UCSD-AML1 (cell line): ENCODE measurements around the gene PDE8A.
"Not testable (repeated sequence)": the region's sequence is repeated elsewhere in the genome, so short reads cannot be mapped to it uniquely, and the experiment has no call there.

Experiments
- DNase-seq: peaks from one replicate; lab custom pipeline; 2025; ENCODE audit not compliant: unreplicated experiment; lab: John Stamatoyannopoulos, UW

The PDE8A gene

DNA sequence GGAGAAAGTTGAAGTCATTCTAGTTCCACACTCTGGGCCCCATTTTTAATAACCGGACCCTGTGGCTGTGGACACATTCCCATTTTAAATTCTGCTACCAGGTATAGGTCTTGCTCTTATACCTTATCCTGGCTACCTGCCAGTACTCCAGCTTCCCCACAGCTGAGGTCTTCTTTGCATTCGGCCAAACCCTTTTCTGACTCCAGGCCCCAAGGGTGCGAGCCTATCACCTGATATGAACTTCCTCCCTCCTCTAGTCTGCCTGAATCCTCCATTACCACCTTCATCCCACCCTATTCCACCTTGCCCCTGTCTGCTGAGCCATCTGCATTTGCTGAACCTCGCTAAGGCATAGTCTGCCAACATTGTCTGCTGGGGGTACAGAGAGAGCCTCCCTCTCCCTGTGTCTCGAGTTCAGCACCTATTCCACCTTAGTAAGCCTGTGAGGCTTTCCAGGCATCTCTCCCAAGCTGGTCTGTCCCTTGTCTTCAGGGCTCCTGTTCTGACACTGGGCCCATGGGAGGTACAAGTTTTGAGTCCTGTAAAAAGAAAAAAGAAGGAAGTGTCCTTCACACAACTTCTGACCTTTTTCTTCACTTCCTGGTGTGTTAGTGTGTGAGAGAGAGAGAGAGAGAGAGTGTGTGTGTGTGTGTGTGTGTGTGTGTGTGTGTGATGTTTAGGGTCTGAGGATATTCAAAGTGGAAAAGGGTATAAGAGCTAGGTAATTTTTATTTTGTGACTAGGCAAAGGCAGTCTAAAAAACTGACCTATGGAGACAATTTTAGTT lies 27.0 kb downstream of the PDE8A start:
- no peak for DNase-seq

DNA sequence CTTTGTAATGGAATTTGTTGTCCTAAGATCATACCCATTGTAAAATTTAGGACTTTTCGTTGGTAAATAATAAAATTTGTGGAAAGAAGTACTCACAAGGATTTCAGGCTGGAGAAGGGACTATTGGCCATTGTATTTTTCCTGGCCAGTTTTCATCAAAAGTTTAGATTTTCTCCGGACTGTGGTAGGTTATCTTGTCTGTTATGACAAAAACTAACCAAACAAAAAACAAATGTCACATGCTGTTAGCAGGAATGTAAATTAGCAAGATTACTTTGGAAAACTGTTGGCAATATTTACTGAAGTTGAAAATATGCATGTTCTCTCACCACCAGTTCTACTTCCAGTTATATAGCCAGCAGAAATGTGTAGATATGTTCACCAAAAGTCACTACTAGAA lies 27.8 kb downstream of the PDE8A start:
- no peak for DNase-seq

DNA sequence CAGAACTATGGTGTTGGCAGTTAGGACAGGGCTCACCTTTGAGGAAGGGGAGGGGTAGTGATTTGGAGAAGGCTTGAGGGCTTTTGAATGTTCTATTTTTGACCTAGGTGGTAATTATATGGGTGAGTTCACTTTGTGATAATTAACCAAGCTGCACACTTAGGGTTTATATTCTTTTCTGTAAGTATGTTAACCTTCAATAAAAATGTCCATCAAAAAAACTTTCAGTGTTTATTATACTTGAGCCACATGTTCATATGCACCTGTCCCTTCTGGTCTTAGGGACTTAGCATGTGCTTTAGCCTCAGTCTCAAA lies 28.4 kb downstream of the PDE8A start:
- no peak for DNase-seq

DNA sequence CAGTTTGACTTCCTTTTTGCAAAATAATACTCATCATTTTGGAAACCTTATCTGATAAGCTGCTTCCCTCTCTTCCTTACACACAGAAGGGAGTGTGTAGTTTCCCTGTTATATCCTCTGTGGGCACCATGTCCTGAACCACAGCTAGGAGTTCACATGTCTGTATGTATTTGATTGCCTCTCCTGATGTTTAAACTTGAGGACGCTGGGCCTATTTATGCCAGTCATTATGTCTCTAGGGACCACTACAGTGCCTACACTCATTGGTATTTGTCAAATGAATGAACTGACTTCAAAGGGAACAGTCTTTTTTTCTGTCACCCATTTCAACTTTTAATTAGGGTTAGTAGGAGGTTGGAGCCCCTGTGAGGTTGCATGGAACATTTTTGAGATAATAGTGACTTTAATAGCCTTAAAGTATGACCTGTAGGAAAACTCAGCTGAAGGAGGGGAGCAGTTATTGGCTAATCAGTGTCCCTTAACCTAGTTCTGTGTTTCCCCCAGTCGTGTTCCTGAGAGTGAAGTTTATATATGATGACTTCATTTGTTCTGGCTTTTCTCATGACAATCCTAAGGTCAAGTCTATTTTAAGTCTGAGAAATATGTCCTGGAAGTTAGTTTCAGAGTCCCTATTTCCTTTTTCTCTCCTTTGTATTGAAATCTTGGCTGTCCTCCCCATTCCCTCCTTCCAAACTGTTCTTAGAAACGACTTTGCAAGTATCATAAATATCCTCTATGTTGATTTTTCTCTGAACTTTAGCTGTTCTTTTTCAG lies 28.9 kb downstream of the PDE8A start:
- no peak for DNase-seq

DNA sequence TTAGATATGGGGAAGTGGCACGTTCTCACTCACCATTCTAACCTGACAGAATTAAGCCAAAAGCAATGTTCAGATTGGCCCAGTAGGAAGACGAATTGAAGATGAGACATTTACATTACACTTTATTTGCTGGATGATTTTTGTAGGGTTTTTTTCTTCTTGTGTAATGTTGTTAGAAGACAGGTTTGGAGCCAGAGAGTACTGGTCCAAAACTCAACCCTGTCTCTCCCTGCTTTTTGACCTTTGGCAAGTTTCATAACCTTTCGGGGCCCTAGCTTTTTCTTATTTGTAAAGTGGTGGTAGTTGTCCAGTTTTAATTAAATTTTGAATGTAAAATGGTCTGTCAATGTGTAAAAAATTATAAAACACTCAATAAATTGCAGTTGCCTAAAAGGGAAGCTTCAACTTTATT lies 29.5 kb downstream of the PDE8A start:
- no peak for DNase-seq

DNA sequence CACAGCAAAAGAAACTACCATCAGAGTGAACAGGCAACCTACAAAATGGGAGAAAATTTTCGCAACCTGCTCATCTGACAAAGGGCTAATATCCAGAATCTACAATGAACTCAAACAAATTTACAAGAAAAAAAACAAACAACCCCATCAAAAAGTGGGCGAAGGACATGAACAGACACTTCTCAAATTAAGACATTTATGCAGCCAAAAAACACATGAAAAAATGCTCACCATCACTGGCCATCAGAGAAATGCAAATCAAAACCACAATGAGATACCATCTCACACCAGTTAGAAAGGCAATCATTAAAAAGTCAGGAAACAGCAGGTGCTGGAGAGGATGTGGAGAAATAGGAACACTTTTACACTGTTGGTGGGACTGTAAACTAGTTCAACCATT lies 30.1 kb downstream of the PDE8A start:
- DNase-seq: not testable (repeated sequence)

DNA sequence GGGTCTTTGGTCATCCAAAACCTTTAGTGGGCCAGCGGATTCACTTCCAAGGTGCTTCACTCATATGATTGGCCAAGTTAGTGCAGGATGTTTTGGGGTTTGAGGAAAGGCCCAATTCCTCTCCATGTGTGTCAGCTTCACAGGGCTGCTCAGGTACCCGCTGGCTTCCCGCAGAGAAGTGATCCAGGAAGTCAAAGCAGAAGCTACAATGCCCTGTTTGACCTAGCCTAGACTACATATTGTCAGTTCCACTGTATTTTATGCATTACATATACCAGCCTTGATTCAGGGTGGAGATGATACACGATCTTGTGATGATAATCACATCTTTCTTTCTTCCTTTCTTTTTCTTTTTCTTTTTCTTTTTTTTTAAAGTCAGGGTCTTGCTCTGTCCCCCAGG lies 32.1 kb downstream of the PDE8A start:
- no peak for DNase-seq

DNA sequence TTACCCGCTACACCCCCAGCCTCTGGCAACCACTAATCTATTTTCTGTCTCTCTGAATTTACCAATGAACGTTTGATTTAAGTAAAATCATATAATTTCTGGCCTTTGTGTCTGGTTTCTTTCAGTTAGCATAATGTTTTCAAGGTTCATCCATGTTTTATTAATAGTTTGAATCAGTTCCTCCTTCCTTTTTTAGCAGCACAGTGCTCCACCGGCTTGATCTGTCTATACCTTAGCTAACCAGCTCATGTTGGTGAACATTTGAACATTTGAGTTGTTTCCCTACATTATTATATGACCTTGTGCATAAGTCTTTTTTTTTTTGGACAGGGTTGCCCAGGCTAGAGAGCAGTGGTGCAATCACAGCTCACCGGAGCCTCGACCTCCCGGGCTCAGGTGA lies 33.3 kb downstream of the PDE8A start:
- no peak for DNase-seq

DNA sequence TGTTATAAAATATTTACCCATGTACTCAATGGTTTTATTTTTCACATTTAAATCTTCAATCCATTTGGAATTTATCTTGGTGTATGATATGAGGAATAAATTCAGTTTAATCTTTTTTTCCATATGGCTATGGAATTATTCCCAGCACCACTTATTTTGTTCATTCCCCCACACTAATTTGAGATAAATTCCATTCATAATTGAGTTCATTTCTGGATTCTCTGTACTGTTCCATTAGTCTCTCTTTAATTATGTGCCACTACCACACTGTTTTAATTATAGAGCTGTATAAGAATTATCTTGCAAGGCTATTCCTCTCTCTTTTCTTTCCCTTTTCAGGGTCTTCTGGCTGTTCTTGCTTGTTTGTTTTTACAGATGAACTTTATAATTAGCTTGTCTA lies 34.6 kb downstream of the PDE8A start:
- DNase-seq: no peak

DNA sequence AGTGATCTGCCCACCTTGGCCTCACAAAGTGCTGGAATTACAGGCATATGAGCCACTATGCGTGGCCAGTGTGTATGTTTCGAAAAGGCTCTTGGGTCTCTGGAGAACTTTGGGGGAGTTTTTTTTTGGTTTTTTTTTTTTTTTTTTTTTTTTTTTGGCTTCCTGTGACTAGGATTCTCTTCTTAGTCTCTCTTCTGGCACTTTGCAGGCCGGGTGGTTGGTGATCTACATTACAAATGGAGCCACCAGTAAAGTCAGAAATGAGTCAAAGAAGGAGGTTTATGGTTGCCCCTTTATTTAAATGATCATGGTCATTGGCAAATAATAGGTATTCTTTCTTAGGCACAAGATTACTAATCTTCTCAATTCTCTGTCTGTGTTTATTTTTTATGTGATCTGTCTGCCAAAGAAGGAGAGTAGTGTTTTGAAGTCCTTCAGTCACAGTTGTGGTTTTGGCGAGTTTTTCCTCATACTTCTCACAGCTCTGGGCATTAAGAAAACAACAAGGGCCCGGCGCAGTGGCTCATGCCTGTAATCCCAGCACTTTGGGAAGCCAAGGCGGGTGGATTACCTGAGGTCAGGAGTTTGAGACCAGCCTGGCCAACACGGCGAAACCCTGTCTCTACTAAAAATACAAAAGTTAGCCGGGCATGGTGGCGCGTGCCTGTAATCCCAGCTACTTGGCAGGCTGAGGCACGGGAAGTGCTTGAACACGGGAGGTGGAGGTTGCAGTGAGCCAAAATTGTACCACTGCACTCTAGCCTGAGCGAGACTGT lies 38.3 kb downstream of the PDE8A start:
- no peak for DNase-seq

DNA sequence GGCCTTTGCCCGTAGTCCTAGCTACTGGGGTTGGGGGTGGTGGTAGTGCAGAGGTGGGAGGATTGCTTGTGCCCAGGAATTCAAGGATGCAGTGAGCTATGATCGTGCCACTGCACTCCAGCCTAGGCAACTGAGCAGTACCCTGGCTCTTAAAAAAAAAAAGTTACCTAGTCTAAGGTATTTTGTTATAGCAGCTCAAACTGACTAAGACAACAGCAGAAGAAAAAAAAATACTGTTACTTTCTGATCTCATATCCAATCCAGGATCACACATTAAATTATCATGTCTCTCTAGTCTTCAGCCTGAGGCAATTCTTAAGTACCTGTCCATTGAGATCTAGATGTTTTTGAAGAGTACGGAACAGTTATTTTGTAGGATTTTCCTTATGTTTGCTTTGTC lies 39.8 kb downstream of the PDE8A start:
- no peak for DNase-seq

DNA sequence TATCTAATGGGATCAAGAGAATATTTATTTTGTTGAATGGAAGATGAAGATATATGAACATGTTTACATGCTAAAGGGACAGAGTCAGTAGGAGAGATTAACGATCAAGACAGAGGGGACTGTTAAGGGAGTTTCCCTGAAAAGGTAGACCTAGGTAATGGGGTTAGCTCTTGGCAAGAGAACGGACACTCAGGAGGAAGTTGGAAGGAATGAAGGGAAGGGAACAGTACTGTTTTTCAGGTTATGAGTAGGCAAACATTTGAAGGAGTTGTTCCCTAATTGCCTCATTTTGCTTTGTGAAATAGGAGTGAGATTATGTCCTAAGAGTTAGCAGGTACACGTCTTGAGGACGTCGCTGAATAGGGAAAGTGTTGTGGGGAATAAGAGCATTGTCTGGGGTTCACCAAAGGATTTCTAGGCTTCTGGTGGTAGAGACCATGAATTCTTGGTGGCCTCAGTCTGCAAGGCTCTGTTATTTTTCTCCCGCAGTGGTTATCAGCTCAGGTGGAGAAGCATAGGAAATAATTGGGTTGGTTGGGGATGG lies 41.3 kb downstream of the PDE8A start:
- no peak for DNase-seq

DNA sequence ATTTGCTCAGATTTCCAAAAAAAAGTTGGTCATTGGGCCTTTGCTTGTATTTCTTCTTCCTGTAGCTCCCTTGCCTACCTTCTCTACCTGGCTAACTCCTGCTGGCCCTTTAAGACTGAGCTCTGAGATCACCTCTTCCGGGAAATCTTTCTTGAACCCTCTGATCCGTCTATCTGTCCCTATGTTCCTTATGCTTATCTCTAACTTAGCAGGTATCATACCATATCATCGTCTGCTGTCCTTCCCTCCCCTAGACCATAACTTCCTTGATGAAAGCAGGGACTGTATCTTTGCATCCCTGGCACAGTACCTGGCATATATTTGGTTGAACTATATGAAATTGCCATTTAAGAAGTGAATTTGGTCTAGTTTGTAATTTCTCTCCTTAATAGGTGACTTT lies 42.3 kb downstream of the PDE8A start:
- DNase-seq: no peak

DNA sequence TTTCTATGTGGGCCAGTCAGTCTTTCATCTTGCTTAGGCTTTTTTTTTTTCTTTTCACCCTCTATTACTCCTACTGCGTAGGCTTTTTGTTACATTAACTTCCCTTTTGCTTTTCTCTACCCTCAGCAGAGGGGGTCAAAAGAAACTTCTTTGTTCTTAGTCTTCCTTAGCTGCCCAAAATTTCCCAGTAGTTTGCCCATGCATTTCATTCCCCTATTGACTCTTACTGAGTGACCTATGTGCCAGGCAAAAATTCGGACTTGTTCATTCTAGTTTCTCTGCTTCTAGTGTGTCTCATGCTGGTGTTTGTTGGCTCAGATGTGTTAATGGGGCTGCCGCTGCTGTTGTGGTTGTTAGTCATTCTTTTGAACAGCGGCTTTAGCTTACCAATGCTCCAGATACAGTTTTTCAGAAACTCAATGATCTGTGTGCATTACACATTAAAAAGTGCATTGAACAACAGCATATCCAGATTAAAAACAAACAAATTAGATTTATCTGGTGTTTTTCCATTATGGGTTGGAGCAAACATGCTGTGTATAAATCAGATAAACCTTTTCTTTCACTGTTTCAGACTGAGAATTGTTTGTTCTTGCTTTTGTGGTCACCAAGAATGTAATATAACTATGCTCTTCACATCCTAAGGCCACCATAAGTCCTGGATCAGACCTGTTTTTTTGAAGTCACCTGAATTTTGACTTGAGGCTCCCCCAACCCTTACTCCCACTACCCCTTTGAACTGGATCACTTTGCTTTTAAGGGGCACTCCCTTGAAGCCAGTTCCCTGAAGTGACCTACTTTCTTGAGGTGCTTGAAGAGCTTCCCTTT lies 43.1 kb downstream of the PDE8A start:
- no peak for DNase-seq

DNA sequence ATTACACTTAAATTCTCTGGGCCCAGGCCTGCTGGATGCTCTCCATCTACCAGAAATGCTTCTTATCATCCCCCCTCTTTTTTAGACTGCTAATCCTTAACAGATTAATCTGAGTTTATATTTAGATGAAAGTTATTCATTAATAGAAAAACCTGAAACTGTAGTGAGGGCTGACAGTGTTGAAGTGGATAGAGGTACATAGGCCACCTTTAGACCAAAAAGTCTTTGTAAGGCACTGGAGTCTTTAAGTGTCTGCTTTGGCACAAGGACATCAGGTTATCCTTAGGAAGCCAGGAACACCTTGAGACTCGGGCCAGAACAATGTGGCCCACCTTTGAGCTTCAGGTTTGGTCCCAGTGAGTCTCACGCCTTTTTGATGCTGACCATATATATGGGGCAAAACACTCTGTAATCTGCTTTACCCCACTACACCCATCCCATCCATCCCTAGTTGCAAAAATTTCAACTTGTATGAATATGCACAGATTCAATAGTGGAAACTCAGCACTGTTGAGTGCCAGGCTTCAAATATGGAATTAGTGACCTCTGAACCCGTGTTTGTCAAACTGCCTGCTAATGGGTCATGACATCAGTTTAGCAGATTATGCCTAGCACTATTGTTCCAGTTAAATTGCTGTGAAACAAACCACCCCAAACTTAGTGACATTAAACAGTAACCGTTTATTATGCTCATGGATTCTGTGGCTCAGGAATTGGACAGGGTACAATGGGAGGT lies 44.0 kb downstream of the PDE8A start:
- no peak for DNase-seq

DNA sequence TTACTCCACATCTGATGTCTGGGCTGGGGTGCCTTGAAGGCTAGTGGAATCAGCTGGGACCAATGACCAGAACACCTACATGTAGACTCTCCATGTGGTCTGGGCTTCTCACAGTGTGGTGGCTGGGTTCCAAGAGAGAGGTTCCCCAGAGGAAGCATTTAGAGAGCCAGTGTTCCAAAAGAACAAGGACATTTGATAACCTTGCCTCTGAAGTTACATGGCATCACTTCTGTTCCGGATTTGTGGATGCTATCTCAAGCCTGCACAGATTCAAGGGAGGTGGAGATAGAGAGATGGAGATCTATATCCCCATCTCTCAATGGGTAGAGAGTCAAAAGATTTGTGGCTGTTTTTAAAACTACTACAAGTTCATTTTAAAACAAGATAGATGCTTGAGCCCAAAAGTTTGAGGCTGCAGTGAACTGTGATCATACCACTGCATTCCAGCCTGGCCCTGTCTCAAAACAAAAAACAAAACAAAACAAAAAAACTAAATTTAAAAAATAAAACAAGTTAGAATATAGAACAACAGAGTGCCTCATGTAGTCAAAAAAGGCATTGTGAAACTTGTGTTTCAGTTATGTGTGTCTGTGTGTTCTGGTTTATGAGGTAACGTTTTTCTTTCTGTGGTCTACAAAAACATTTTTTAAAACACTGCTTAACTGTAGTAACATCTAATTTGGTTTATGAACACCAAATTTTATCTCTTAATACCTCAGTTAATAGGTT lies 44.8 kb downstream of the PDE8A start:
- no peak for DNase-seq

DNA sequence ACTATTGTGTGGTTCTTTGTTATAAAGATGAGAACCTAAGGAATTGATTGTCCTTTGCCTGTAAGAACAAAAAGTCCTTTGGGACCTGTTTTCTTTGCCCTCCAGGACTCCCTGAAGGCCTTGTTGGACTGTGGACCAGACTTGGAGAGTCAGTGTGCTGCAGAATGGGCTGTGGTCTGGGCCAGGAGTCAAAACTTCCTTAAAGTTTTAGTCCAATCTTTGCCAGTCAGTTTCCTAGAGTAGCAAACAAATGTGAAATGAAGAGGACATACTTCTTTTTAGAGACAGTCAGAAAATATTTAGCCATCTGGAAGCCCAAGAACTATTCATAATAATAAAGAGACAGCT lies 45.4 kb downstream of the PDE8A start:
- DNase-seq: no peak

DNA sequence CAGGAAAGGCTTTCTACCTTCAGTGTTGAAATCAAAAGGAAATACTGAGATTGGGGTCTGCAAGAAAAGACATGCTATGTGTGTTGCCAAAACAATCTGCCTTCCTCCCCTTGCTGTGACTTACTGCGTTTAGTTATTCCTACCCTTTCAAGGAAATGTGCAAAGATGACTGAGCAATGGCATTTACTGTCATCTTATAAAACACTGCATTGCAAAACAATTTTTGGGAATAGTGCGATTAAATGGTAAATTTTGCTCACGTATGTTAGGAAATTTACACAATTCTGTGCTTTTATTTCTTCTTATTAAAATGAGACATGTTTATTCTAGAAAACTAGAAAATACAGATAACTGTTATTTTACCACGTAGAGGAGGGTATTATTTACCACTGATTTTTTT lies 45.8 kb downstream of the PDE8A start:
- DNase-seq: no peak

DNA sequence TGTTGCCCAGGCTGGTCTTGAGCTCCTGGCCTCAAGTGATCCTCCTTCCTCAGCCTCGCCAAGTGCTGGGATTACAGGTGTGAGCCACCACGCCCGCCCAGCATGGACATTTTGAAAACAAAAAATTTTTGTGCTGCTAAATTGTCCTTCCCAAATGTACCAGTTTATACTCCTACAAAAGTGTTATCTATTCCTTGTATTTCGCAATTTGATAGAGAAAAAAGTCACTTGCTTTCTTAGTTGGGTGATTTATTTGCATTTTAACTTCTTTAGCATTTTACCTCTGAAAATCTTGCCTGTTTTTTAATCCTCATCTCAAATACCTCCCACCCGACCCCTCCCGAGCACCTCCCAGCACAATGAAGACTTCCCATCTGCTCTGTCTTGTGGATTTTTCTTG lies 46.8 kb downstream of the PDE8A start:
- no peak for DNase-seq

DNA sequence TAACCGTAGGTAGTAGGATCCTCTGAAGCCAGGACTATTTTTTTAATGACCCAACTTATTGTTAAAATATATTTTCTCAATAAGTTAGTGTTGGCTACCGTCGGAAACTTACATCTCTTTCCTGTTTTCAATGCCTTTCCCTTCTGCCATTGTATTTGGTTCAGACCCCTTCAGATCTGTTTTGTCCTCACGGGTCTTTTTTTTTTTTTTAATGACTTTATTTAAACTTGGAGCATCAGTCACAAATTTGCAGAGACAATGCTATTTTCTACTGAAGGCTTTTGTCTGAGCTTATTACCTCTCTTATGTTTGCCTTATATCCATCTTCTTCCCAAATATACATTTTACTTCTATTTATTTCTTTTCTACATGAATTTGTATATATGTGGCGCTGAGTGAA lies 47.6 kb downstream of the PDE8A start:
- DNase-seq: no peak
